ENCODE data around the gene RBM3.

The RBM3 gene

GRCh38 chrX:48533165-48533564 is 41.1 kb upstream of the RBM3 start:
- ATAC-seq (ENCODE audit: low read depth), result no peak

GRCh38 chrX:48538641-48539344 is 35.5 kb upstream of the RBM3 start:
- Histone ChIP-seq H3K27ac (ENCODE audit: poor library complexity, severe bottlenecking) (peak overlapping the region; percentile 58), H3K4me3 (ENCODE audit: severe bottlenecking) (peak overlapping the region; percentile 80), H3K27me3 (ENCODE audit: insufficient read depth, poor library complexity, severe bottlenecking) (no peaks in the 10 kb centered on the region), H3K4me1 (ENCODE audit: insufficient read depth, poor library complexity, severe bottlenecking) (peaks cover 2% of the 10 kb centered on the region), H3K36me3 (ENCODE audit: low read depth) (0 out of 2 replicates have a peak, but pooled peaks cover 4% of the 10 kb centered on the region), H3K9me3 (ENCODE audit: severe bottlenecking) (no peaks in the 10 kb centered on the region)
- ATAC-seq (ENCODE audit: low read depth), result no peak
- no peak for TF ChIP-seq CTCF (IDR thresholded peaks at IDR 0.05; ENCODE audit: poor library complexity, severe bottlenecking)
- DNase-seq (ENCODE audit: low spot score), result no peak

More at GRCh38 chrX:48533165-48533564, 41.1 kb upstream of the RBM3 start:
- Histone ChIP-seq H3K27me3 (ENCODE audit: insufficient read depth, poor library complexity, severe bottlenecking) (no peaks in the 10 kb centered on the region), H3K4me1 (ENCODE audit: insufficient read depth, poor library complexity, severe bottlenecking) (peaks cover 13% of the 10 kb centered on the region), H3K9me3 (ENCODE audit: severe bottlenecking) (no peaks in the 10 kb centered on the region), H3K36me3 (ENCODE audit: low read depth) (peaks cover 5% of the 10 kb centered on the region; the same call in 1 of the 2 replicates), H3K27ac (ENCODE audit: poor library complexity, severe bottlenecking) (no peak overlapping the region), H3K4me3 (ENCODE audit: severe bottlenecking) (no peak overlapping the region)
- no peak for TF ChIP-seq CTCF (IDR thresholded peaks at IDR 0.05; ENCODE audit: poor library complexity, severe bottlenecking)
- no peak for DNase-seq (ENCODE audit: low spot score)

- DNase-seq (ENCODE audit: low spot score) (peak; percentile 95), ATAC-seq (ENCODE audit: low read depth) (peak; percentile 85)
- Histone ChIP-seq H3K27me3 (ENCODE audit: insufficient read depth, poor library complexity, severe bottlenecking) (no peaks in the 10 kb centered on the region), H3K4me1 (ENCODE audit: insufficient read depth, poor library complexity, severe bottlenecking) (peaks cover 2% of the 10 kb centered on the region), H3K9me3 (ENCODE audit: severe bottlenecking) (no peaks in the 10 kb centered on the region), H3K4me3 (ENCODE audit: severe bottlenecking) (peak within 1 kb of the TSS; percentile 80), H3K27ac (ENCODE audit: poor library complexity, severe bottlenecking) (peak within 1 kb of the TSS; percentile 58), H3K36me3 (ENCODE audit: low read depth) (0 out of 2 replicates have a peak, but pooled peaks cover 4% of the 10 kb centered on the region)
- TF ChIP-seq CTCF (IDR thresholded peaks at IDR 0.05; ENCODE audit: poor library complexity, severe bottlenecking), result peak; percentile 42
Measured at GRCh38 chrX:48539345-48540027, 34.8 kb upstream of the RBM3 start, which contains the start of gene TBC1D25. Gene TBC1D25, plus strand, starts transcription at chrX:48539714. Its CDS starts 84 bp downstream, at chrX:48539798.

GRCh38 chrX:48540028-48540375 is 34.3 kb upstream of the RBM3 start:
- H3K4me3 ChIP-seq (ENCODE audit: severe bottlenecking), result peak overlapping the region; percentile 80
- peak; percentile 23 for TF ChIP-seq CTCF (IDR thresholded peaks at IDR 0.05; ENCODE audit: poor library complexity, severe bottlenecking)
- no peaks in the 10 kb centered on the region for H3K9me3 ChIP-seq (ENCODE audit: severe bottlenecking)
- H3K4me1 ChIP-seq (ENCODE audit: insufficient read depth, poor library complexity, severe bottlenecking), result peaks cover 2% of the 10 kb centered on the region
- peaks cover 4% of the 10 kb centered on the region; the same call in 1 of the 2 replicates for H3K36me3 ChIP-seq (ENCODE audit: low read depth)
- ATAC-seq (ENCODE audit: low read depth) (peak; percentile 64), DNase-seq (ENCODE audit: low spot score) (no peak)
- no peaks in the 10 kb centered on the region for H3K27me3 ChIP-seq (ENCODE audit: insufficient read depth, poor library complexity, severe bottlenecking)
- peak overlapping the region; percentile 58 for H3K27ac ChIP-seq (ENCODE audit: poor library complexity, severe bottlenecking)
